Fibroblast of lung (primary cell): ENCODE data around the gene CCT5.

Source experiments
- CTCF ChIP-seq, 2 donors: IDR thresholded peaks in 1 of 2; conservative IDR thresholded peaks in 1 of 2; 1 replicate in 1 of 2; 2 replicates in 1 of 2; pipeline ENCODE4 v1.5.1; 2011 to 2012; ENCODE audit warnings: low read length in 2 of 2, control low read depth in 1 of 2, inconsistent platforms in 1 of 2, low read depth in 1 of 2, mild to moderate bottlenecking in 1 of 2
- EZH2 ChIP-seq: IDR thresholded peaks from 2 replicates; pipeline ENCODE4 v1.5.1; 2012; ENCODE audit warnings: low read length, control low read depth, mild to moderate bottlenecking; ENCODE audit errors: missing control alignments

- TF ChIP-seq CTCF (conservative IDR thresholded peaks at IDR 0.05 in 1 of 2, IDR thresholded peaks at IDR 0.05 in 1 of 2; ENCODE audit: low read depth in 1 of 2, low read length in 2 of 2) (no peak), EZH2 (no peak)
Measured at GRCh38 chr5:10301266-10301665, 51.2 kb downstream of the CCT5 start.
